IMR-90 (cell line): Measurements from ENCODE around the gene CCNB2. TPM values are rescaled to one million over a fixed set of nuclear protein-coding genes. Genes with fewer than 3 reads are reported as not detected.

Experiments
- ATAC-seq: fragments of 200-7000 bp; cut with Tn5 transposase; 2 replicates; pipeline ENCODE4 v1.9.1; 2020; ENCODE audit warnings: low read depth, mild to moderate bottlenecking, moderate library complexity
- BruUV-seq: library from RNA; stranded (reverse); fragments of 400-500 nt; replicated peaks from 2 replicates; lab custom pipeline; 2021; lab: Mats Ljungman, UMichigan
- CTCF ChIA-PET: fragments of 300-600 bp; formaldehyde crosslinking; extraction: SDS; loops from one replicate; lab custom pipeline; 2021; ENCODE audit warnings: antibody characterized with exemption; lab: Yijun Ruan, JAX
- POLR2A ChIA-PET: fragments of 300-600 bp; sonication (Branson Sonifier 250); formaldehyde crosslinking; loops from one replicate; lab custom pipeline; 2022; ENCODE audit warnings: antibody characterized with exemption; ENCODE audit not compliant: unreplicated experiment; lab: Charles Lee
- DNase-seq: peaks from one replicate; pipeline ENCODE4 v3.0.0; 2013
- H2AFZ ChIP-seq: replicated peaks from 2 replicates; pipeline ENCODE3; 2013; ENCODE audit warnings: low read length, mild to moderate bottlenecking; ENCODE audit not compliant: poor library complexity
- H2AK5ac ChIP-seq: 2 replicates; pipeline ENCODE4 v1.6.1; 2013; ENCODE audit warnings: low read depth, low read length, inconsistent platforms
- H2AK9ac ChIP-seq: replicated peaks from 2 replicates; pipeline ENCODE3; 2013; ENCODE audit warnings: mild to moderate bottlenecking, low read depth, low read length, moderate library complexity; ENCODE audit not compliant: poor library complexity
- H2BK120ac ChIP-seq: 2 replicates; pipeline ENCODE4 v1.6.1; 2013; ENCODE audit warnings: low read depth, low read length, inconsistent platforms
- H2BK15ac ChIP-seq: 3 replicates; pipeline ENCODE4 v1.6.1; 2013; ENCODE audit warnings: low read depth, low read length, inconsistent platforms
- H2BK20ac ChIP-seq: 2 replicates; pipeline ENCODE4 v1.6.1; 2013; ENCODE audit warnings: low read depth, mild to moderate bottlenecking, inconsistent platforms, low read length, moderate library complexity
- H2BK5ac ChIP-seq: 2 replicates; pipeline ENCODE4 v1.6.1; 2013; ENCODE audit warnings: mild to moderate bottlenecking, low read depth, low read length, inconsistent platforms; ENCODE audit not compliant: poor library complexity, severe bottlenecking
- H3K14ac ChIP-seq: replicated peaks from 2 replicates; pipeline ENCODE4 v1.6.1; 2013; ENCODE audit warnings: low read depth, low read length, inconsistent platforms
- H3K18ac ChIP-seq: 2 replicates; pipeline ENCODE4 v1.6.1; 2013; ENCODE audit warnings: low read depth, low read length, control low read depth
- H3K23ac ChIP-seq: 2 replicates; pipeline ENCODE4 v1.6.1; 2013; ENCODE audit warnings: low read depth, low read length, inconsistent platforms
- H3K27ac ChIP-seq: 2 replicates; pipeline ENCODE4 v1.5.1; 2013; ENCODE audit warnings: mild to moderate bottlenecking, control low read depth, low read length; ENCODE audit not compliant: insufficient read depth
- H3K27me3 ChIP-seq: 2 replicates; pipeline ENCODE4 v1.6.1; 2013; ENCODE audit warnings: low read length; ENCODE audit not compliant: control insufficient read depth, insufficient read depth
- H3K36me3 ChIP-seq: 2 replicates; pipeline ENCODE4 v1.6.1; 2013; ENCODE audit warnings: low read length, mixed read lengths; ENCODE audit not compliant: control insufficient read depth, insufficient read depth
- H3K4ac ChIP-seq: 2 replicates; pipeline ENCODE4 v1.6.1; 2013; ENCODE audit warnings: low read depth, low read length, inconsistent platforms
- H3K4me1 ChIP-seq: 2 replicates; pipeline ENCODE4 v1.6.1; 2013; ENCODE audit warnings: low read length, mixed read lengths; ENCODE audit not compliant: control insufficient read depth, insufficient read depth
- H3K4me2 ChIP-seq: 2 replicates; pipeline ENCODE4 v1.6.1; 2013; ENCODE audit warnings: low read depth, mild to moderate bottlenecking, control low read depth, low read length, moderate library complexity
- H3K4me3 ChIP-seq: 2 replicates; pipeline ENCODE4 v1.5.1; 2013; ENCODE audit warnings: low read depth, mild to moderate bottlenecking, control low read depth, low read length, moderate library complexity; ENCODE audit not compliant: insufficient read depth
- H3K56ac ChIP-seq: 2 replicates; pipeline ENCODE4 v1.6.1; 2013; ENCODE audit warnings: low read length, inconsistent platforms; ENCODE audit not compliant: insufficient read depth; ENCODE audit errors: extremely low read depth
- H3K79me1 ChIP-seq, 2 experiments: 2 replicates each; pipeline ENCODE4 v1.6.1; 2013; ENCODE audit warnings: low read length in 2 of 2, inconsistent platforms in 1 of 2, low read depth in 1 of 2
- H3K9ac ChIP-seq: 2 replicates; pipeline ENCODE4 v1.6.1; 2013; ENCODE audit warnings: low read depth, low read length, control low read depth
- H3K9me1 ChIP-seq: 2 replicates; pipeline ENCODE4 v1.6.1; 2013; ENCODE audit warnings: low read length, inconsistent platforms; ENCODE audit not compliant: insufficient read depth
- H3K9me3 ChIP-seq: 2 replicates; pipeline ENCODE4 v1.6.1; 2013; ENCODE audit warnings: low read length; ENCODE audit not compliant: control insufficient read depth, insufficient read depth
- H4K20me1 ChIP-seq: 2 replicates; pipeline ENCODE4 v1.6.1; 2013; ENCODE audit warnings: low read length, inconsistent platforms; ENCODE audit not compliant: insufficient read depth
- H4K5ac ChIP-seq: 2 replicates; pipeline ENCODE4 v1.6.1; 2013; ENCODE audit warnings: mild to moderate bottlenecking, low read depth, low read length, control low read depth
- H4K8ac ChIP-seq, 2 experiments: 2 replicates each; pipeline ENCODE4 v1.6.1; 2013; ENCODE audit warnings: low read depth in 2 of 2, low read length in 2 of 2, control low read depth in 1 of 2, inconsistent platforms in 1 of 2
- H4K91ac ChIP-seq: 2 replicates; pipeline ENCODE4 v1.6.1; 2013; ENCODE audit warnings: low read depth, low read length, inconsistent platforms; ENCODE audit not compliant: insufficient read depth
- BHLHE40 ChIP-seq: fragments of 150-350 bp; IDR thresholded peaks from 2 replicates; pipeline ENCODE4 v1.6.1; 2016; ENCODE audit warnings: mild to moderate bottlenecking, low read depth, low read length
- CEBPB ChIP-seq: IDR thresholded peaks from 2 replicates; pipeline ENCODE4 v1.6.1; 2012; ENCODE audit warnings: low read depth, low read length, improper control_type of control experiment
- CHD1 ChIP-seq: IDR thresholded peaks from 2 replicates; pipeline ENCODE4 v1.6.1; 2012; ENCODE audit warnings: low read depth, low read length, improper control_type of control experiment
- CTCF ChIP-seq: conservative IDR thresholded peaks from 2 replicates; pipeline ENCODE4 v1.5.1; 2012; ENCODE audit warnings: mild to moderate bottlenecking, low read depth, low read length, improper control_type of control experiment
- ELK1 ChIP-seq: fragments of 150-350 bp; IDR thresholded peaks from 2 replicates; pipeline ENCODE4 v1.6.1; 2016; ENCODE audit warnings: low read depth, mild to moderate bottlenecking, low read length, moderate library complexity, borderline replicate concordance
- FOS ChIP-seq: fragments of 150-350 bp; IDR thresholded peaks from 2 replicates; pipeline ENCODE4 v1.6.1; 2016; ENCODE audit warnings: low read depth, low read length
- MAFK ChIP-seq: IDR thresholded peaks from 2 replicates; pipeline ENCODE4 v1.6.1; 2012; ENCODE audit warnings: low read depth, low read length, improper control_type of control experiment
- MAZ ChIP-seq: IDR thresholded peaks from 2 replicates; pipeline ENCODE4 v1.6.1; 2012; ENCODE audit warnings: low read depth, mild to moderate bottlenecking, low read length, improper control_type of control experiment, moderate library complexity, borderline replicate concordance
- MXI1 ChIP-seq: IDR thresholded peaks from 2 replicates; pipeline ENCODE4 v1.6.1; 2012; ENCODE audit warnings: low read depth, mild to moderate bottlenecking, low read length, moderate library complexity, borderline replicate concordance
- NFE2L2 ChIP-seq: fragments of 150-350 bp; IDR thresholded peaks from 2 replicates; pipeline ENCODE4 v1.6.1; 2016; ENCODE audit warnings: low read depth, mild to moderate bottlenecking, low read length
- POLR2A ChIP-seq: IDR thresholded peaks from 2 replicates; pipeline ENCODE4 v1.6.1; 2012; ENCODE audit warnings: mild to moderate bottlenecking, low read depth, low read length
- RAD21 ChIP-seq: IDR thresholded peaks from 2 replicates; pipeline ENCODE4 v1.6.1; 2012; ENCODE audit warnings: low read length, improper control_type of control experiment
- RCOR1 ChIP-seq: IDR thresholded peaks from 2 replicates; pipeline ENCODE4 v1.6.1; 2012; ENCODE audit warnings: mild to moderate bottlenecking, low read length, improper control_type of control experiment; ENCODE audit not compliant: insufficient replicate concordance
- RFX5 ChIP-seq: IDR thresholded peaks from 2 replicates; pipeline ENCODE4 v1.8.0; 2012; ENCODE audit warnings: low read depth, mild to moderate bottlenecking, low read length, moderate library complexity
- SMC3 ChIP-seq: fragments of 150-350 bp; IDR thresholded peaks from 2 replicates; pipeline ENCODE4 v1.6.1; 2016; ENCODE audit warnings: low read depth, mild to moderate bottlenecking, antibody characterized with exemption, low read length, moderate library complexity
- USF2 ChIP-seq: fragments of 150-350 bp; IDR thresholded peaks from 2 replicates; pipeline ENCODE4 v1.6.1; 2017; ENCODE audit warnings: mild to moderate bottlenecking, antibody characterized with exemption, low read length, low read depth
- WGBS, 2 experiments: methylation state at CpG; one replicate each; pipeline versions ENCODE4 v1.1.5 to v1.1.7; 2013; ENCODE audit warnings: missing lambda C conversion rate in 2 of 2; ENCODE audit not compliant: insufficient read length in 1 of 2; ENCODE audit errors: extremely low coverage in 2 of 2; 5-methylcytosine and 5-hydroxymethylcytosine counted together
- dilution Hi-C: fragments of 300-500 bp; cut with HindIII; formaldehyde crosslinking; loops from one replicate; pipeline ENCODE4 v1.14.3; 2018; ENCODE audit warnings: low sequenced_read_pairs; ENCODE audit not compliant: unreplicated experiment
- in situ Hi-C: fragments of 300-500 bp; cut with MboI; formaldehyde crosslinking; loops from 3 replicates; pipeline ENCODE4 v1.14.3; 2019; ENCODE audit warnings: low sequenced_read_pairs, inconsistent platforms, mixed read lengths
- intact Hi-C: fragments of 100-400 bp; cut with micrococcal nuclease; formaldehyde crosslinking; loops from 2 replicates; pipeline ENCODE4 v1.10.0; 2022
- polyA plus RNA-seq, 3 experiments: library from polyadenylated mRNA; depleted of rRNA; stranded (reverse); fragments of >200 nt; gene quantifications; 2 replicates each; pipeline ENCODE4 v1.2.3, GENCODE V29; 2012; ENCODE audit warnings: low replicate concordance in 1 of 3
- total RNA-seq: library from RNA; depleted of rRNA; stranded (reverse); fragments of >200 nt; gene quantifications from 2 replicates; pipeline ENCODE4 v1.2.3, GENCODE V29; 2012

Gene CCNB2
- total and polyA plus RNA-seq, 2 of the 4 experiments (the other 2 are of a cell fraction), result 52.5 to 54.6 TPM

- dilution Hi-C loops (no loop called here), intact Hi-C loops (no loop called here), in situ Hi-C loops (no loop called here)
- Histone ChIP-seq H3K56ac (no peak overlapping the region), H3K9me1 (peaks cover 8% of the 10 kb centered on the region), H4K20me1 (no peaks in the 10 kb centered on the region; the same call in 1 of the 2 replicates), H3K4me1 (no peaks in the 10 kb centered on the region), H2BK120ac (no peak overlapping the region), H3K79me1 (peaks cover 27 to 44% of the 10 kb centered on the region in 2 experiments), H3K14ac (no peak overlapping the region), H2AFZ (no peak overlapping the region), H3K23ac (no peak overlapping the region), H4K91ac (no peak overlapping the region), H3K4me3 (no peak overlapping the region), H2BK20ac (no peak overlapping the region), H3K18ac (no peak overlapping the region), H2AK9ac (no peak overlapping the region), H4K8ac (no peak overlapping the region), H2BK5ac (no peak overlapping the region), H3K36me3 (peaks cover 36% of the 10 kb centered on the region), H4K5ac (no peak overlapping the region), H3K4ac (no peak overlapping the region), H2BK15ac (no peak overlapping the region), H3K27me3 (no peaks in the 10 kb centered on the region), H3K9me3 (no peaks in the 10 kb centered on the region), H2AK5ac (no peak overlapping the region), H3K4me2 (no peak overlapping the region), H3K27ac (no peak overlapping the region), H3K9ac (no peak overlapping the region)
- DNase-seq, result no peak
- ATAC-seq, result no peak
- WGBS, 2 experiments, result no CpG with 5 or more reads among the region's 2 CpGs
- TF ChIP-seq RAD21, result no peak
- TF ChIP-seq POLR2A, result no peak
- TF ChIP-seq RCOR1, result no peak
- TF ChIP-seq BHLHE40, result no peak
- no peak for TF ChIP-seq MXI1
- no peak for TF ChIP-seq SMC3
- TF ChIP-seq CTCF, result no peak
- TF ChIP-seq NFE2L2, result no peak
- no peak for TF ChIP-seq CHD1
- no peak for TF ChIP-seq USF2
- TF ChIP-seq FOS, result no peak
- no peak for TF ChIP-seq MAZ
- no peak for TF ChIP-seq RFX5
- TF ChIP-seq ELK1, result no peak
- TF ChIP-seq MAFK, result no peak
- TF ChIP-seq CEBPB, result no peak
- BruUV-seq, result no TSS peak
- CTCF ChIA-PET, result no interaction called here
- POLR2A ChIA-PET, result no interaction called here
Measured at GRCh38 chr15:59137566-59137965, 32.6 kb downstream of the CCNB2 start.
